GM19468 (cell line): ENCODE data around the gene FCGR3B.
"Not testable (repeated sequence)": the region's sequence is repeated elsewhere in the genome, so short reads cannot be mapped to it uniquely, and the experiment has no call there.

Experiments used
- ATAC-seq: cut with Tn5 transposase; IDR thresholded peaks from one replicate; pipeline ENCODE4 v1.9.1; 2021; ENCODE audit warnings: mild to moderate bottlenecking, moderate library complexity, moderate number of reproducible peaks; ENCODE audit not compliant: unreplicated experiment; ENCODE audit errors: extremely low read depth

FCGR3B gene

GRCh38 chr1:161631076-161631475, at the start of gene FCGR3B:
Gene FCGR3B, minus strand, starts transcription at chr1:161631176. Its CDS starts 82 bp downstream, at chr1:161631094.
- ATAC-seq: no peak

DNA sequence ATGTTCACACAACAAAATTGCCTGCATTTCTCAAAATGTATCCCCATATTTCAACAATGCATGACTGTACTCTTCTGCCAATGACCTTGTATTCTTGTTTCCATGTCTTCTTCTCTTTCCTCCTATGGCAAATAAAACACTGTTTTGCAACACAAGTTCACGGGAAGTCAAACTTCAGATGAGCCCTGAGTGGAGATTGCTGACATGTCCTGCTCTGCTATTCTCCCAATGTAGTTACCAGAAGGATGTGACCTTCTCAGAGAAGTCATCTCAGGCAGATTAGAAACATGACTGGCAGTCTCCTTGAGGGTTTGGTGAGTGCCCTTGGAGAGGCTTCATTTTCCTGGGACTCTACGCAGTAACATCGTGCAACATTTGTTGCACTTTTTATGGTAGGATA, 47.5 kb upstream of the FCGR3B start:
- ATAC-seq: no peak

DNA sequence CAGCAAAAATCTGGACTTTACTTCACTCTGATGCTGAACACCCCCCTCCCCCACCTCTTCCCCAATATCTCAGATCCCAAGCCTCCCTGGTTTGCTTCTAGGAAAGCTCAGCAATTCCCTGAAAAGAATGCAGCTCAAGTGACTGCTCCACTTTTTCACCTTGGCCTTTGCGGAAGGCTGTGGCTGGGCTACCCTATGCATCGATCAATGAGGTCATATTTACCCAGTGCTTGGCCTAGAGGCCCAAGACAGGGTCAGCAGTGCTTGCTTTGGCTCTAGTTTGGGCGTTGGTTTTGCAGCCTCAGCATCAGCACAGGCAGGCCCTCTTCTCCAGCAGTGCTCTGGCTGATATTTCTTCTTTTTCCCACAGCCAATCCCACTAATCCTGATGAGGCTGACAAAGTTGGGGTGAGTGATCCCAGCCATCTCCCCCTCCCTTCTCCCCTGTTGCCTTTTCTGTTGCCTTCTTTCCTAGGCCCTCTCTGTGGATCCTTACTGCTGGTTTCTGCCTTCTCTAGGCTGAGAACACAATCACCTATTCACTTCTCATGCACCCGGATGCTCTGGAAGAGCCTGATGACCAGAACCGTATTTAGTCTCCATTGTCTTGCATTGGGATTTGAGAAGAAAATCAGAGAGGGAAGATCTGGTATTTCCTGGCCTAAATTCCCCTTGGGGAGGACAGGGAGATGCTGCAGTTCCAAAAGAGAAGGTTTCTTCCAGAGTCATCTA, 46.1 kb upstream of the FCGR3B start:
- no peak for ATAC-seq

GRCh38 chr1:161676441-161676840, 45.5 kb upstream of the FCGR3B start:
- no peak for ATAC-seq

GRCh38 chr1:161674908-161675307, 43.9 kb upstream of the FCGR3B start:
- ATAC-seq: not testable (repeated sequence)

GRCh38 chr1:161674447-161674846, 43.5 kb upstream of the FCGR3B start:
- not testable (repeated sequence) for ATAC-seq

DNA sequence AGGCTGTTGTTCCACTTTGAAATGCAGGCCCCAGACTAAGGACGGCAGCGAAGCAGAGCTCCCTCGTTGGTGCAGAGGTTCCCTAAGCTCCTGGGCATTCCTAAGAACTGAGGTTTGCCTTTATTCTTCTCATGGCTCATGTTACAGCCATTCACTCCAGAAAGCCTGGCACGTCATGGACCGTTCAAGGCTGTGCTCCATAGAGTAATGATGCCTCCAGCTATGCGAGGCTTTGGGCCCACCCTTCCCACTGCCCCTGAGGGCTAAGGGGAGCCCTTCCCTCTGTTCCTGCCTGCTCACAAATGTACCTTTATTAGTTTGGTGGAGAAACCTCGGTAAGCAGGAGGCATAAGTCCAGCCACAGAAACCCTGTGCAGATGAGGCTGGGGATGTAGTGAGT, 42.5 kb upstream of the FCGR3B start:
- ATAC-seq: not testable (repeated sequence)

DNA sequence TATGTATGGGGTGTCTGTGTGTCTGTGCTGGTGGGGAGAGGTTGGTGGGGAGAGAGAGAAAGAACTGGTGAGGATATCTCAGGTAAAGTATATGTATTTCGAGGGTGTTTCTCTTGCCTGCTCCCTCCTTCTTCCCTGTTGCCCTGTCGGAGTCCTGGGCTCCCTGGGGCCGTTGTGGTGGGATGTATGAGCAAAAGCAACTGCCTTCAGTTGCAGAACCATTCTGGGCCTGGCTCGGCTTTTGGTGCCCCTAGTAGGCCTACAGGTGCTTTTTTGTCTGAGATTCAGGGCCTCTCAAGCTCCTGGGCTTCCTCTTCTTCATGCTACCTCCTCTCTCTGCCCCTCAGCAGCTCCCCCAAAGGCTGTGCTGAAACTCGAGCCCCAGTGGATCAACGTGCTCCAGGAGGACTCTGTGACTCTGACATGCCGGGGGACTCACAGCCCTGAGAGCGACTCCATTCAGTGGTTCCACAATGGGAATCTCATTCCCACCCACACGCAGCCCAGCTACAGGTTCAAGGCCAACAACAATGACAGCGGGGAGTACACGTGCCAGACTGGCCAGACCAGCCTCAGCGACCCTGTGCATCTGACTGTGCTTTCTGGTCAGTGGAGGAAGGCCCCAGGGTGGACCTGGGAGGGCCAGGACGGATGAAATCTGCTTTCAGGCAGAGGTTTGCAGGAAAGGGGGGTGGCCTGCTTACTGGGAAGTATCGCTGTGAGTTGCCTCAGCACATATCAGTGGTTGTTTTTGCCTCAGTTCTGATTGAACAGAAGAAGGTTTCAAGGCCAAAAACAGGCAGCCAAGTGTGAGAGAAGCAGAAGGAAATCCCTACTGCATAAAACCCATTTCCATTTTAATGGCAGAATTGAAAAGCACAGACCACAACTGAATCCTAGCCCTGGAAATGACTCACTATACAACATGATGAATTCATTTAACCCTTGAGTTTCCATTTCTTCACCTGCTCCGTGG, 40.4 kb upstream of the FCGR3B start:
- not testable (repeated sequence) for ATAC-seq

GRCh38 chr1:161664689-161665088, 33.7 kb upstream of the FCGR3B start:
- not testable (repeated sequence) for ATAC-seq

- ATAC-seq: not testable (repeated sequence)
These were observed 32.6 kb upstream of the FCGR3B start for GRCh38 chr1:161663569-161663968.

- peak; percentile 48 for ATAC-seq
These were observed 31.8 kb upstream of the FCGR3B start, which contains the start of gene FCGR2B for GRCh38 chr1:161662684-161663339. Gene FCGR2B, plus strand, starts transcription at chr1:161663143. Its CDS starts 99 bp downstream, at chr1:161663242.

- not testable (repeated sequence) for ATAC-seq
These were observed 30.8 kb upstream of the FCGR3B start for GRCh38 chr1:161661660-161662311.

- not testable (repeated sequence) for ATAC-seq
These were observed 27.5 kb upstream of the FCGR3B start for GRCh38 chr1:161658524-161658923.

- ATAC-seq: not testable (repeated sequence)
These were observed 23.0 kb upstream of the FCGR3B start for GRCh38 chr1:161653971-161654370.

- not testable (repeated sequence) for ATAC-seq
These were observed 22.6 kb upstream of the FCGR3B start for GRCh38 chr1:161653541-161653940.

- not testable (repeated sequence) for ATAC-seq
These were observed 16.8 kb upstream of the FCGR3B start for GRCh38 chr1:161647507-161648360.

- ATAC-seq: not testable (repeated sequence)
These were observed 13.9 kb upstream of the FCGR3B start for GRCh38 chr1:161644855-161645254.

DNA sequence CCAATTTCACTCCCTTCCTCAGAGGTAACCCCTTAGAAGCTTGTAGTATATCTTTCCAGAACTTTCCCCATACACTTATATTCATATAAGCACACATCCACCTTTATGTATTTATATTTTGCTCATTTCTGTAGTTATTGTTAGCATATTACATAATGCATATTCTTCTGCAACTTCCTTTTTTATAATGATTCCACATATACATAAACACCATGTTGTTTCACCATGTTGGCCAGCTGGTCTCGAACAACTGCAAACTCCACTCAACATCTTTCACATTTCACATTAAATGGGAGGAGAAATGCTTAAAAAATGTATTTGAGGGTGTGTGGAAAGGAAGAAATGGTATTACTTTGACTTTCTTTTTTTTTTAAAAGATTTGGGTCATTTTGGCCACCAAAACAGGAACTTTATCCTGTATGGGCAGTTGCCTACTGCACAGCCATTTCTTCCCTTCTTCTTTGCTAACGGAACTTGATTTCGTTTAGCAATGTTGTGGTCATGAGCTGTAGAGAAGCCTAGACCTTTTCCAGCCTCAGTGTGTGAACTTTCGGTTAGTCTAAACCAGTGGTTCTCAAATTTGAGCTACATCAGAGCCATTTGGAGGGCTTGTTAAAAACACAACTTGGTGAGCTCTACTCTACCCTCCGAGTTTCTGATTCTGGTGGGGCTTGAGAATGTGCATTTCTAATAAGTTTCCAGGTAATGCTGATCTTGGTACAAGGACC, 12.7 kb upstream of the FCGR3B start:
- ATAC-seq: not testable (repeated sequence)
